TTC549 (cell line): ENCODE measurements around the gene HTT.

Experiments
- FAIRE-seq: peaks from 2 replicates; lab custom pipeline; 2012; peaks lifted over from hg19 to GRCh38; lab: Jason Lieb, UNC

The HTT gene

DNA sequence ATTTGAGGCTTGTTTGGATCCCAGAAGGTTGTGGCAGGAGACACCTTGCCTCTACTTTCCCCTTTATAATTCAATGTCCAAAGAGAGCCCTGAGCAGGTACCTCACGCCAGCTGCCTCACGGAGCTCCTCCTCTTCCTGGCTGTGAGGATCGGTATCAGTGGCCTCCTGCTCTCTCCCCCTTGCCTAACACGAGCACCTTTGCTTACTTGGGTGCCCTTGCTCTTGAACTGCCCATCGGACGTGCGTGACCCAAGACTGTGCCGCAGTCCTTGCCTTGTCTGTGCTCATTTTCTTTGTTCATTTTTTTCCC is 146.7 kb downstream of the HTT start:
- no peak for FAIRE-seq

DNA sequence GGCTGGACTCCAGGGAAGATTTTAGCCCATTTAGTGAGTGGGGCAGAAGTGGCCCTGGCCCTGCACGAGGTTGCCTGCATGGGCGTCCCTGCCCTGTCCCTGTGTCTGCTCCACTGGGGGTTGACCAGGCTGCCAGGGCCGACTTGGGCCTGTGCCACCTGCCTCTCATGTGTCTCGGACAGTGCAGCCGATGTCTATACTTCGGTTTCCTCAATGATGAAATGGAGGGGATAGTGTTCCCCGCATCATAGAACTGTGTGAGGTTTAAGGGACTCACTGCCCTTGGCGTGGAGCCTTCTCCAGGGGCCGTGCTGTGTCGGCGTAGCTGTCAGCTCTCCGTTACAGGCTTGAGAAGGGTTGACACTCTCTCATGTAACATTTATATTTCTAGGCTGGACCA is 147.5 kb downstream of the HTT start:
- FAIRE-seq = no peak

DNA sequence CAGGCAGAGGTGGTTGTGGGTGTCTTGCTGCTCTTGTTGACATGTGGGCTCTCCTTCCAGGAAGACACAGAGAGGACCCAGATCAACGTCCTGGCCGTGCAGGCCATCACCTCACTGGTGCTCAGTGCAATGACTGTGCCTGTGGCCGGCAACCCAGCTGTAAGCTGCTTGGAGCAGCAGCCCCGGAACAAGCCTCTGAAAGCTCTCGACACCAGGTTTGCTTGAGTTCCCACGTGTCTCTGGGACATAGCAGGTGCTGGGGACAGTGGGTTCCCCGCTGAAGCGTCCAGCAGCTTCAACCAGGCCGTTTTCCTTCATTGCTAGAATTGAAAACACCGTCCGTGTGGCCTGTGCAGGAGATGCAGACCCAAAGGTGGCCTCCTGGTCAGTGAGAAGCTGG is 148.9 kb downstream of the HTT start:
- no peak for FAIRE-seq

DNA sequence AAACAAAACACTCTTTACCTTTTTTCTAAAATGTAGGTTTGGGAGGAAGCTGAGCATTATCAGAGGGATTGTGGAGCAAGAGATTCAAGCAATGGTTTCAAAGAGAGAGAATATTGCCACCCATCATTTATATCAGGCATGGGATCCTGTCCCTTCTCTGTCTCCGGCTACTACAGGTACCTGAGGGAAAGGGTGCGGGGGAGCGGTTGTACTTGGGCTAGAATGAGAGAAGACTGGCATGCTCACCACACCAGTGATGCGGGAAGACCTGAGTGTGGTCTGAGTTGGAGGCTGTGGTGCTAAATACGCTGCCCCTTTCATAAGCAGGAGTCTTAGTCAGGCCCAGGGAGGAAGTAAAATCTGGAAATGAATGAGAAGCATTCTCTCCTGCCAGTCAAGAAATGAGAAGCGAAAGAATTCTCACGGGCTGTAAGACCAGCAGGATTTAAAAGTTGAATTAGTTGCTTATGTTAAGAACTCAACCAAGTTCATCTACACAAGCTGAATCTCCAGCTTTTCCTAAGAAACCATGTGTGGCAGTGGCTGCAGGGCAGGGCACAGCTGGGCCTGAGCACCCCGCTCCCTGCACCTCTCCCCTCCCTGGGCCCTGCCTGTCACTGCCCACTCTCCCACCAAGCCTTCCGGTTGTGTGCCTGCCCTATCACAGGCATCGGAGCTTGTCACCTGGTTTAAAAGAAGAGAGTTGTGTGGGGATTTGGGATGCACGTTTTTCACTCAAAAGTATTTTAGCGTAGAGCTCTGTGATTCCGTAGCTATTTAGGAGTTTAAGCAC is 149.7 kb downstream of the HTT start:
- no peak for FAIRE-seq

DNA sequence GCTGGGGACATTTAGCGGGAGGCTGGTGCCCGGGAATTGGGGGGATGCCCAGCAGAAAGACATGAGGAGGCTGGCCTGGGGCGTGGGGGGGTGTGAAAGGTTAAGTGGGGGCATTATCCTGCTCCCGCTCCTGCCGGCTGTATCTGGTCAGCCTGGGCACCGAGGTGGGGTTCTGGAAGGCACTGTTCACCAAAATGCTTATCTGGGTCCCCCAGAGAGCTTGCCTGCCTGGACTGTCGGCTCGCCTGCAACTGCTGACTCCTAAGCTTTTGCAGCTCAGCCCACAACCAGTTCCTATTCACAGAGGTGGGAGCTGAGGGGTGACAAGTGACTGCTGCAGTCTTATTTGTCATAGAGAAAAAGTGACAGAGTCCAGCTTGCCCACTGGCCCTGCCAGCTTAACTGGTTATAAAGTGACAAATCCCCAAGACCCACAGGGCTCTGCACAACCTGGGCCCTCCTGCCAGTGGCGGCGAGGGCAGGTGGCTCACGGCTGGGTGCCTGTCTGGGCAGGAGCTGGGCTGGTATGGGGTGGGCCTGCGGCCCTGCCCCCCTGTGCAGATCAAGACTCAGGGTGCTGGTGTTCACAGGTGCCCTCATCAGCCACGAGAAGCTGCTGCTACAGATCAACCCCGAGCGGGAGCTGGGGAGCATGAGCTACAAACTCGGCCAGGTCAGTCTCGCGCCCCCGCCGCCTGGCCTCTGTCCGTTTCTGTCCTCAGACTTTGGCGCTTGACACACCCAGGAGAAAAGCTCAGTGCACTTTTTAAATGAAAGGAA is 150.8 kb downstream of the HTT start:
- no peak for FAIRE-seq

DNA sequence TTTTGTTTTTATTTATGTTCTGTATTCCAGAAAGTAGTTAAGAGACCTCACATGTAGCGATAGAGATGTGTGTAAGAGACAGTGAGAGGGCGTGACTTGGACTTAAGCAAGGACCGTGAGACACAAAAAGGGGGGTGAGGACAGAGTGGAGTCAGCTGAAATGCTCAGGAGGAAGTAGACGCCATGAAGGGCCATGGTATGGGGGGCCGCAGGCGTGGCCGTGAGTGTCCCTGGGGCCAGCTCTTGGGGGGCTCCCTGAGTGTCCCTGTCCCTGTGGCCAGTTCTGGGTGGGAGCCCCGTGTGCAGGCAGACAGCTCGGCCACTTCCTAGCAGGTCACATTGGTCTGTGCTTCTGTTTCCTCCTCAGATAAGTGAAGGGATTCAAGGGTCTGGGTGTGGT is 151.5 kb downstream of the HTT start:
- no peak for FAIRE-seq

DNA sequence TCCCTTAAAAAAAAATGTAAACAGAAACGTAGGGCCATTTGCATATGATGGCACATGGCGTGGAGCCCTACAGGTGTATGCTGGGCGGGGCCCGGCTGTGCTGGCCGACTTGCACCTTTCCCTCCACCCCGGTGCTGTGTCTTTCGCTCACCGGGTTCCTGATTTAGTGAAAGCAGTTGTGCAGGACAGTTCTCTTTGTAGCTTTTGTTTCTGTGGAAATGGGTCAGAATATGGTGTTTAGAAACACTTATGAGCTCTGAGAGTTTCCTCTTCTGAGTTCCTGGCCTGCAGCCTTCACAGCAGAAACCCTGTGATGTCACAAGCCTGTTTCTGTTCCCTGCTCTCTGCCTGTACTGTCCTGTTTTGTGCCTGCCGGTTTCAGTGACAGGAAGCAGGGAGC is 152.0 kb downstream of the HTT start:
- FAIRE-seq = no peak

DNA sequence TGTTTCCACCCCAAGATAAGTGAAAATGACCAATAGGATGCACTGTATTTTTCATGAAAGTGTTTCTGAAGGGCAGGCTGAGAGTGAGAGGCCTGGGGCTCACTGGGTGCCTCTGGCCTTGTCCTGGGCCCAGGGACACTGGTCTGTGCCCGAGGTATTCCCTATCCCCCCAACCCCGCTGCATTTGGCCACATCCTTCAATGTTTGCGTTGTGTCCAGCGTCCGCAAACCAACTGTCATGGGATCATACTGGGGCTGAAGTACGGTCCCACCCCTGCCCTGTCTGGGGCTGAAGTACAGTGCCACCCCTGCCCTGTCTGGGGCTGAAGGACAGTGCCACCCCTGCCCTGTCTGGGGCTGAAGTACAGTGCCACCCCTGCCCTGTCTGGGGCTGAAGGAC is 152.5 kb downstream of the HTT start:
- no peak for FAIRE-seq

DNA sequence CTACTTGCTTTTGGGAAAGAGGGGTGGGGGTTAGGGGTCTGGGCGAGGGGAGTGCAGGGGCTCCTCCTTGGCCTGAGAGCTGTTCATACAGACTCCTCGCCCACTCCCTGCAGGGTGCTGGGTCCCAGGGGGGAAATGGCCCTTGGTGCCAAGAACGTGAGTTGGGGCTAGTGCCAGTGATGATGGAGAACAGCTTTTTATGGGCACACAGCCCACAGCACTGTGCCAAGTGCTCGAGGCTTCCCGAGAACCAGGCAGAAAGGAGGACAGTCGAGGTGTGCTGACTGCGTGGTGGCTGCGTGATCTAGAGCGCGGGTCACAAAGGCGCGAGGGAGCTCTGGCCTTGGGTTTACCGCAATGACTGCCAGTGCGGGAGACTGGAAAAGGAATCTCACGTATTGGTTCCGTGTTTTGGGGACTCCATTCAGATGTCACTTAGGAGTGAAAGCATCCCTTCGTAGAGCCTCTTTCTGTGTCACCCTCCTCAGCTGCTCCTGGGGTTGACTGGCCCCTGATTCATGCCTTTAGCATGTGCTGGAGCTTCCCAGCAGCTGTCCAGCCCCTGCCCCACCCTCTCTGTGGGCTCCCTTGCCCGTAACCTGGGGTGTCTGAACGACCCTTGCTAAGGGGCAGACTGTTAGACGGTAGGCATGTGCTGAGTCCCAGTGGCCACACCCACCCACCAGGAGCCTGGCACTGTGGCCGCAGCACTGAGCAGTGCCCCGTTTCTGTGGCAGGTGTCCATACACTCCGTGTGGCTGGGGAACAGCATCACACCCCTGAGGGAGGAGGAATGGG is 153.6 kb downstream of the HTT start:
- no peak for FAIRE-seq

DNA sequence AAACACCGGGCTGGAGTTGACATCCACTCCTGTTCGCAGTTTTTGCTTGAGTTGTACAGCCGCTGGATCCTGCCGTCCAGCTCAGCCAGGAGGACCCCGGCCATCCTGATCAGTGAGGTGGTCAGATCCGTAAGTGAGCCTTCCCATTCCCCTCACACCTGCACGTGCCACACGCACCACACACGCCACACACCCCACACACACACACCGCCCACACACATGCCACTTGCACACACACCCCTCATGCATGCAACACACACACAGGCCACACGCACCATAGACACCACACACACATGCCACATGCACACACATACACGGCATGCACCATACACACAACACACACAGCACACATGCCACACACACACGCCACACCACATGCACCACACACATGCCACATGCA is 154.4 kb downstream of the HTT start:
- FAIRE-seq = no peak

DNA sequence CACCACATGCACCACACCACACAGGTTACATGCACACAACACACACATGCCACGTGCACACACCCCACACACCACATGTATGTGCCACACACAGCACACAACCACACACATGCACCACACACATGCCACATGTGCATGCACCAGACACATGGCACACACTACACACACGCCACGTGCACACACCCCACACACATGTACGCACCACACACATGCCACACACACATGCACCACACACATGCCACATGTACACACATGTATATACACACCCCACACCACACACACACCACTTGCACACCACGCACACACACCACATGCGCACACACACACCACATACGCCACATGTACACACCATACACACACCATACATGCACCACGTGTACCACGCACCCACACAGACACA is 154.8 kb downstream of the HTT start:
- FAIRE-seq = no peak

DNA sequence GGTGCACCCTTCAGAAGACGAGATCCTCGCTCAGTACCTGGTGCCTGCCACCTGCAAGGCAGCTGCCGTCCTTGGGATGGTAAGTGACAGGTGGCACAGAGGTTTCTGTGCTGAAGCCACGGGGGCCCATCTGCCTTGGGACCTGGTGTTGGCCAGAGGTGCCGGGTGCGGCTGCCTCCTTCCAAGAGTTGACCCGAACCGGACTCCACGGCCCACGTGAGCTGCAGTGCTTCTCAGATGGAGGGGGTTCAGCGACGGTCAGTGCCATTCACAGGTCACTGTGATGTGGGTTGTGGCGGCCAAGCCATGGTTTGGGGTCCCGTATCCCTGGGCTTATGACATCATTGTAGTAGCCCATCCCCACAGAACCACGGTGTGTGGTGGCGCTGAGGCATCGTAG is 155.5 kb downstream of the HTT start:
- no peak for FAIRE-seq

DNA sequence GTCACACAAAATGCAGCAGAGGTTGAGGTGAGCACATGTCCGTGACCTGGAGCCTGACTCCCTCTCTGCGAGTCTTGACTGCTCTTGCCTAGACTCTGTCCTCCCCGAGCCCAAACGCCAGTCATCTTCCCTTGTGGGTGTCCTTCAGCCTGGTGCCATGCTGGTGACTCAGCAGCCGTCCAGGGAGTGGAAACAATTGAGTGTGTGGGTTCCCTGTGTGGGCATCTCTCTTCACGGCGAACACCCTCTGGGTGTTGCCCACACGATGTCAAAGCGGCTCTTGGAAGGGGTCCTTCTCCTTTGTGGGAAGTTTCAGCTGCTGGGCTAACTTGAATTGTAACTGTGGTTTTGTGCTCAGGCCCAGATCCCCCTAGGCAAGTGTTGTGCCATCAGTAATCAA is 157.0 kb downstream of the HTT start:
- no peak for FAIRE-seq

DNA sequence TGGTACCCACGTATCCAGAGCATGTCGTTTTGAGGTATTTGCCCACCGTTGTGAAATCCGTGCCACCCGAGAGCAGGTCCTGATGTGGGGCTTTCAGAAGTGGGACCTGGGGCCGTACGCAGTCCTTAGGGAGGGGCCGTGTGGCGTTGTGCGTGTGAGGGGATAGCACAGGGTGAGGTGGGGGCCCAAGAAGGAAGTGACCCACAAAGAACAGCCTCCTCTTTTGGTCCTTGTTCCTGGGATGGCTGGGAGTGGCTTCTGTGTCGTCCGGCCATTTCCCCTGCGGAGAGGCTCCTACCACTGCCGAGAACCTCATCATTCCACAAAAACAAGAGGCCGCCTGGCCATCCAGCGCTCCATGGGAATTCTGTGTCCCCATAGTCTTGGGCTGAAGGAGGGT is 157.5 kb downstream of the HTT start:
- FAIRE-seq = no peak

DNA sequence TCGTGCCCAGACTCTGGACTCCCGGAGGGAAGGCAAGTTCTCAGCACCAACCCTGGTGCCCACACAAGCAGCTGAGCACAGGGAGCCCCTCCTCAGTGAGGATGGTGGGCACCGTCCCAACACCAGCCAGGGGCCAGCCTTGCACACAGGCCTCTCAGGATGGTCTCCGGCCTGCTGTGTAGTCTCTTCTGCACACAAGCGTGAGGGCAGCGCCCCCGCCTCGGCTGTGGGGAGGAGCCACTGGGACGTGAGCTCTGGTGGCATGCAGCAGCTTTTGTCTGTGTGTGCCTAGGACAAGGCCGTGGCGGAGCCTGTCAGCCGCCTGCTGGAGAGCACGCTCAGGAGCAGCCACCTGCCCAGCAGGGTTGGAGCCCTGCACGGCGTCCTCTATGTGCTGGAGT is 158.4 kb downstream of the HTT start:
- FAIRE-seq = no peak

DNA sequence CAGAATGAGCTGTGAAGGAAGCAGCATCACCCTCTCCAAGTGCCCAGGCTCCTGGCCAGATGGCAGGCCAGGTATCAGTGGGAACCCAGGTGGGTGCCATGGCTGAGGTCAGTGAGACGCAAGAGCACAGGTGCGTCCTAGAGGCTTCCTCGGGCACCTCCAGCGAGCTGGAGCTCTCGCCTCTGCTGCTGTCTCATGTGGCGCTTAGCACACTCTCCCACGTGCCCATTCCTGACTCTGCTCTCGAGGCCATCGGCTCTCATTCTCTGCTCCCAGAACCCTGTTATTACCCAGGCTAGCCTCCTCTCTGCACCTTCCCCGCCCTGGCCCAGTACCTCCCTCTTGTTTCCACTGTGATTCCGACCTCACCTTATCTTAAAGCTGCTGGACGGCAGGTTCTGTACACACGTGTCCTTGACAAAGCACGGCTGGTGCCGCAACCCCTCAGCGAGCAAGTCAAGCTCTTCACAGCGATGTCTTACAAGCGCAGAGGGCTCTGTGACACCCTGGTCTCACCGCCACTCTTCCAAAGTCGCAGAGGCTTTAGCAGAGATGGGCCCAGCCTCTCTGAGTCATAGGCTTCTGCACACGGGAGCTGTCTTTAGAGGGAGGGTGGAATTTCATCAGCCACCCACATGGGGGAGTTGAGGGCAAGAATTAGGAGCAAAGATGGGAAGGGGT is 159.1 kb downstream of the HTT start:
- no peak for FAIRE-seq

DNA sequence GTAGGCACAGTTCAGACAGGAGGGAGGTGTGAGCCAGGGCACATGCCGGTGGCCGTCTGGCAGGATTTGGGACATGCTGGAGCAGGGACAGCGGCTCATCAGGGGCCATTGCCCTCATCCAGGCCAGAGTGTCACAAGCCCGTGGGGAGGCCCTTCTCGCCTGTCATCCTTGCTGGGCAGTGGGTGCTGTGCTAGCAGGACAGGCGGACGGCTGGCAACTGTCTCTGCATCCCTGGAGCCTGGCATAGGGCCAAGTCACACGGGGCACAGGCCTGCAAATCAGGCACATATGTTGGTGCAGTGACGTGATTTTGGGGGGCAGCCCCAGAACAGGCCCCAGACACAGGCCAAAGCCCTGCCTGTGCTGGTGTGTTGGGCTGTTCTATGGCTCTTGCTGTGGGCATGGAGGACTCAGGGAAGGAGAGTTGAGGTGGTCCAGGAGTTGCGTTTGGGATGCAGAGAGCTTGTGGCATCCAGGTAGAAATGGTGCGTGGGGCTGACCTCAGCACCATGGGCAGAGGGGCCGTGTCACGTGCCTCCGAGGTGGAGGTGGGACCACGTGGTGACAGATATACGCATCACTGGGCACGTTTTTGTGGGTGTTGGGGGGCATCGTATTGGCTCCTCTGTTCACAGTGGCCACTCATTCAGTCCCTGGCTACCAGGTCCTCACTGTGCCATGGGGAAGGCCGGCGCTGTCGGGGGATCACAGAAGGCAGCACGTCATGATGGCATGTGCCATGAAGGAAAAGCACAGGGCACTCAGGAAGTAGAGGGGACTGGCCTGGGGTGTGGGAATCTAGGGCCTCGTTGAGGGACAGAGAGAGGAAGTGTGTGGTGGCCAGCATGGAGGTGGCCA is 159.9 kb downstream of the HTT start:
- no peak for FAIRE-seq

DNA sequence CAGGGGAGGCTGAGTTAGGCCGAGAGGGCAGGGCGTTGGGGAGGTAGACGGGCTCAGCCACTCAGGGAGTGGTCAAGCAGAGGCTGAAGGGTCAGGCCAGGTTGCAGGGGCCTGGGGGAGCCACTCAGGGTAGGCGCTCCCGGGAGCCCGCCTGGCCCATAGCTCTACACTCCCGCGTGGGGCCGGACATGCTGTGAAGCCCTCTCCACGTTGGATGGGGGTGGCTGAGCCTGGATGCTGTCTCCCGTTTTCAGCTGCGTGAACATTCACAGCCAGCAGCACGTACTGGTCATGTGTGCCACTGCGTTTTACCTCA is 160.5 kb downstream of the HTT start:
- no peak for FAIRE-seq

DNA sequence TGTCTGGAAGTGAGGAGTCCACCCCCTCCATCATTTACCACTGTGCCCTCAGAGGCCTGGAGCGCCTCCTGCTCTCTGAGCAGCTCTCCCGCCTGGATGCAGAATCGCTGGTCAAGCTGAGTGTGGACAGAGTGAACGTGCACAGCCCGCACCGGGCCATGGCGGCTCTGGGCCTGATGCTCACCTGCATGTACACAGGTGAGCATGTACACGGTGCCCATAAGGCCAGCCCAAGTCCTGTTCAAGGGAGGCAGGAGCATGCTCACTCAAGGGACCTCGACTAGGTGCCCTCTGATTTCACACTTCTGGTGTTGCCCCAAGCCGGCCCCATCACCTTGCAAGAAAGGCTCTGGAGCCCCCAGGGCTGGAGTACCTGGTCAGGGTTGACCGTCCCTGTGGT is 161.1 kb downstream of the HTT start:
- no peak for FAIRE-seq

DNA sequence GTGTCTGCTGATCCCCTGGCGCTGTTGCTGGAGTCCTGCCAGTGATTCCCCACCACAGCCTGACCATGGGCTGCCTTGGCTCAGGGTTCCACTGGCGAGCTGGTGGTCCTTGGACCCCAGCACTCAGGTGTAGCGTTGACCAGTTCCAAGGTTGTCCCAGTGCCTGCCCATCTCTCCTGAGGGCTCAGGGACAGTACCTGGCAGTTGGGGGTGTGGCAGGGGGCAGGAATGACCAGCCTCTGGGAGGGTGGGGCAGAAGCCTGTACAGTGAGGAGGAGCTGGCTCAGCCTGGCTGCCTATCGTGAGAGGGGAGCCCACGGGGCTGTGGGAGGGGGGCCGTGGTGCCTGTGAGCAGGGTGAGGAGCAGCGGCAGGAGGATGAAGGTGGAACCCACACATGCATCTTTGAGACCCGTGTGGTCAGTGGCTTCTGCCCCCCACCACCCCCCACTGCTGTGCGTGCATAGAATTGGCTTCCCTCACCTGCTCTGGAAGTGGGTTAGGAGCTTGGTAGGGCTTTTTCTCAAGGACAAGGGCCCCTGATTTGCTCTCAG is 161.9 kb downstream of the HTT start:
- no peak for FAIRE-seq

DNA sequence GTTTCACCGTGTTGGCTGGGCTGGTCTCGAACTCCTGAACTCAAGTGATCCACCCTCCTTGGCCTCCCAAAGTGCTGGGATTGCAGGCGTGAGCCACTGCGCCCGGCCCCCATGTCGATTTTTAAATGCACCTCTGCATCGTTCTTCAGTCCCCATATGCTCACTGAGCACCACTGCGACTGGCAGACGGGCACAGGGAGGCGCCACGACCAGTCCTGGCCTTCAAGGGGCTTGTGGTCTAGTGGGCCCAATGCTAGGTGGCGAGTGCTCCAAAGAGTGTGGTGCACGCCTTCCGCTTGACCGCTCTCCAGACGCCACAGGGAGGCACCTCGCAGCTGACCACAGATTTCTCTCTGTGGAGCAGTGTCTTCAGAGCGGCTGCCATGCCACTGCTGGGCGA is 162.8 kb downstream of the HTT start:
- FAIRE-seq = no peak
